Measurements from ENCODE around the gene TMEM253. TPM values are rescaled to one million over a fixed set of nuclear protein-coding genes. Genes with fewer than 3 reads are reported as not detected.

TMEM253 gene
- total and polyA plus RNA-seq, 9 donors = 0.24 to 1.3 (median 0.56) TPM

- Histone ChIP-seq H3K9me3 (no peaks in the 10 kb centered on the region), H3K27me3 (no peaks in the 10 kb centered on the region), H3K4me1 (ENCODE audit: insufficient read depth) (no peaks in the 10 kb centered on the region), H3K4me3 (no peak overlapping the region), H3K27ac (no peak overlapping the region), H3K36me3 (no peaks in the 10 kb centered on the region)
- intact Hi-C loops (cut with DNase I) = no loop called here
- TF ChIP-seq EP300 (IDR thresholded peaks at IDR 0.05) = no peak
- TF ChIP-seq POLR2A (IDR thresholded peaks at IDR 0.05) = no peak
- no peak for TF ChIP-seq CTCF (IDR thresholded peaks at IDR 0.05)
- WGBS, 3 donors = 62 to 75% (median 73%) methylated on average over 5 of the region's 5 CpGs
- no peak for DNase-seq
Observed at GRCh38 chr14:21055432-21056117, 45.3 kb upstream of the TMEM253 start.

- no peak for TF ChIP-seq POLR2A (IDR thresholded peaks at IDR 0.05)
- TF ChIP-seq EP300 (IDR thresholded peaks at IDR 0.05) = no peak
- TF ChIP-seq CTCF (IDR thresholded peaks at IDR 0.05) = no peak
- DNase-seq = no peak
- intact Hi-C loops (cut with DNase I) = no loop called here
- WGBS, 3 donors = 75 to 82% (median 78%) methylated on average over 10 of the region's 10 CpGs
- Histone ChIP-seq H3K27me3 (no peaks in the 10 kb centered on the region), H3K36me3 (no peaks in the 10 kb centered on the region), H3K4me1 (ENCODE audit: insufficient read depth) (no peaks in the 10 kb centered on the region), H3K27ac (no peak overlapping the region), H3K4me3 (no peak overlapping the region), H3K9me3 (no peaks in the 10 kb centered on the region)
Observed at GRCh38 chr14:21056520-21057163, 44.2 kb upstream of the TMEM253 start.

- H3K9me3 ChIP-seq = no peaks in the 10 kb centered on the region
- no peak within 1 kb of the TSS for H3K27ac ChIP-seq
- H3K4me1 ChIP-seq (ENCODE audit: insufficient read depth) = no peaks in the 10 kb centered on the region
- H3K27me3 ChIP-seq = no peaks in the 10 kb centered on the region
- TF ChIP-seq EP300 (IDR thresholded peaks at IDR 0.05) (no peak), POLR2A (IDR thresholded peaks at IDR 0.05) (no peak), CTCF (IDR thresholded peaks at IDR 0.05) (no peak)
- intact Hi-C loops (cut with DNase I) = no loop called here
- H3K4me3 ChIP-seq = no peak within 1 kb of the TSS
- no peaks in the 10 kb centered on the region for H3K36me3 ChIP-seq
- no peak for DNase-seq
- 38 to 47% (median 47%) methylated on average over 8 of the region's 8 CpGs for WGBS, 3 donors
Observed at GRCh38 chr14:21057803-21058675, 42.8 kb upstream of the TMEM253 start, which contains the start of gene RNASE8. Gene RNASE8 (plus strand): TSS chr14:21057822. CDS start chr14:21057893, 71 bp downstream.

GRCh38 chr14:21058903-21059302 lies 42.0 kb upstream of the TMEM253 start:
- no peak overlapping the region for H3K27ac ChIP-seq
- no peak for DNase-seq
- TF ChIP-seq EP300 (IDR thresholded peaks at IDR 0.05) = no peak
- no peak for TF ChIP-seq POLR2A (IDR thresholded peaks at IDR 0.05)
- no peak for TF ChIP-seq CTCF (IDR thresholded peaks at IDR 0.05)
- no peaks in the 10 kb centered on the region for H3K9me3 ChIP-seq
- H3K36me3 ChIP-seq = no peaks in the 10 kb centered on the region
- no peak overlapping the region for H3K4me3 ChIP-seq
- intact Hi-C loops (cut with DNase I) = no loop called here
- WGBS, 3 donors = 86 to 90% (median 89%) methylated on average over 5 of the region's 5 CpGs
- no peaks in the 10 kb centered on the region for H3K4me1 ChIP-seq (ENCODE audit: insufficient read depth)
- H3K27me3 ChIP-seq = no peaks in the 10 kb centered on the region
